Activated T-cell treated with anti-CD3 and anti-CD28 coated beads, Interleukin-2, amount 50 U/mL, for 72 hours (primary cell): ENCODE results near the gene MYO19. TPM values are rescaled to one million over a fixed set of nuclear protein-coding genes. Genes with fewer than 3 reads are reported as not detected.
"Not testable (repeated sequence)": the region's sequence is repeated elsewhere in the genome, so short reads cannot be mapped to it uniquely, and the experiment has no call there.

Experiments used
- ATAC-seq, 2 donors: fragments of 150-1000 bp; cut with Tn5 transposase; replicated peaks in 1 of 2; 2 replicates each; pipeline ENCODE4 v1.10.0; 2021; ENCODE audit warnings: moderate library complexity in 2 of 2, mild to moderate bottlenecking in 1 of 2
- DNase-seq, 2 donors: peaks; one replicate each; pipeline ENCODE4 v3.0.0; 2021 to 2022; ENCODE audit warnings: mixed read lengths in 1 of 2
- H3K27ac Mint-ChIP-seq: one replicate; pipeline ENCODE4 v1.8.0; 2022; ENCODE audit warnings: mild to moderate bottlenecking, moderate library complexity, mixed read lengths
- H3K27me3 Mint-ChIP-seq: one replicate; pipeline ENCODE4 v1.8.0; 2022; ENCODE audit warnings: low read depth, mixed read lengths
- H3K36me3 Mint-ChIP-seq, 2 donors: one replicate each; pipeline ENCODE4 v1.8.0; 2022; ENCODE audit warnings: mixed read lengths in 2 of 2, mild to moderate bottlenecking in 1 of 2; ENCODE audit not compliant: insufficient read depth in 2 of 2
- H3K4me1 Mint-ChIP-seq: one replicate; pipeline ENCODE4 v1.8.0; 2022; ENCODE audit warnings: low read depth, mixed read lengths
- H3K4me3 Mint-ChIP-seq, 2 donors: one replicate each; pipeline ENCODE4 v1.8.0; 2022; ENCODE audit warnings: mild to moderate bottlenecking in 2 of 2, mixed read lengths in 2 of 2, moderate library complexity in 2 of 2
- H3K9me3 Mint-ChIP-seq, 2 donors: one replicate each; pipeline ENCODE4 v1.8.0; 2022; ENCODE audit warnings: mixed read lengths in 2 of 2
- total RNA-seq, 2 donors: library from RNA; stranded (reverse); gene quantifications; one replicate each; pipeline ENCODE4 v1.2.3, GENCODE V29; 2022

MYO19 gene
- total RNA-seq, 2 donors from 2014 or later, result 101 to 118 TPM

- no peak for DNase-seq
- H3K4me3 Mint-ChIP-seq, result peak overlapping the region; percentile 91 to 99
- peaks cover 4 to 5% of the 10 kb centered on the region in 2 donors for H3K36me3 Mint-ChIP-seq
- no peak overlapping the region for H3K27ac Mint-ChIP-seq
- peaks cover 14% of the 10 kb centered on the region for H3K27me3 Mint-ChIP-seq
- no peaks in the 10 kb centered on the region for H3K9me3 Mint-ChIP-seq
- peaks cover 60% of the 10 kb centered on the region for H3K4me1 Mint-ChIP-seq
- no peak for ATAC-seq
These were observed 49.6 kb downstream of the MYO19 start for GRCh38 chr17:36485027-36485426.

- Mint-ChIP-seq H3K4me3 (peak overlapping the region in 1 of 2 donors; percentile 56), H3K4me1 (peaks cover 53% of the 10 kb centered on the region), H3K27me3 (peaks cover 24% of the 10 kb centered on the region)
- not testable (repeated sequence) for H3K36me3 Mint-ChIP-seq, H3K27ac Mint-ChIP-seq, ATAC-seq, H3K9me3 Mint-ChIP-seq, DNase-seq
These were observed 50.6 kb downstream of the MYO19 start for GRCh38 chr17:36484021-36484420.

GRCh38 chr17:36482611-36483504 is 51.8 kb downstream of the MYO19 start:
- Mint-ChIP-seq H3K4me3 (peak overlapping the region; percentile 50 to 67), H3K27ac (no peak overlapping the region), H3K36me3 (peaks cover 2 to 4% of the 10 kb centered on the region in 2 donors), H3K4me1 (peaks cover 43% of the 10 kb centered on the region), H3K9me3 (no peaks in the 10 kb centered on the region), H3K27me3 (peaks cover 25% of the 10 kb centered on the region)
- ATAC-seq, result peak; percentile 73 to 75
- DNase-seq, result peak; percentile 86 to 91

DNA sequence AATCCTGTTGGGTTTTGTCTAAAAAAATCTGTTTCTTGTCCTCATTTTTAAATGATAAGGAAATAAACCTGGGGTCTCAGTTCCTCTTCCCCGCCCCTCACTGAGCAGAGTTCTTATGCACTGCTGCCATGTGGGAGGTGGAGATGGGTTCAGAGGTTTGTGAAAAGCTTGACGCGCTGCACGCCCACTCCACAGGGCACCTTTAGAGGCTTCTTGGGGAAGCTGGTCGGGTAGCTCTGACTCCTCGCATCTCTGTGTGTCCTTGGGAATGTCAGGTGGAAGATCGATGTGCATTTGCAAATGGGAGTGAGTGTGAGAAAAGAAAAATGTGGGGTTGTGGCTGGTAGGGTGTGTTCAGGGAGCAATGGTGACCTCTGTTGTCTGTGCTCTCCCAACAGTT is 52.8 kb downstream of the MYO19 start:
- Mint-ChIP-seq H3K9me3 (no peaks in the 10 kb centered on the region), H3K4me1 (peaks cover 34% of the 10 kb centered on the region), H3K4me3 (peak overlapping the region; percentile 13 to 67), H3K27ac (no peak overlapping the region), H3K27me3 (peaks cover 32% of the 10 kb centered on the region), H3K36me3 (peaks cover 2% of the 10 kb centered on the region in 2 donors)
- DNase-seq, result no peak
- ATAC-seq, result no peak

DNA sequence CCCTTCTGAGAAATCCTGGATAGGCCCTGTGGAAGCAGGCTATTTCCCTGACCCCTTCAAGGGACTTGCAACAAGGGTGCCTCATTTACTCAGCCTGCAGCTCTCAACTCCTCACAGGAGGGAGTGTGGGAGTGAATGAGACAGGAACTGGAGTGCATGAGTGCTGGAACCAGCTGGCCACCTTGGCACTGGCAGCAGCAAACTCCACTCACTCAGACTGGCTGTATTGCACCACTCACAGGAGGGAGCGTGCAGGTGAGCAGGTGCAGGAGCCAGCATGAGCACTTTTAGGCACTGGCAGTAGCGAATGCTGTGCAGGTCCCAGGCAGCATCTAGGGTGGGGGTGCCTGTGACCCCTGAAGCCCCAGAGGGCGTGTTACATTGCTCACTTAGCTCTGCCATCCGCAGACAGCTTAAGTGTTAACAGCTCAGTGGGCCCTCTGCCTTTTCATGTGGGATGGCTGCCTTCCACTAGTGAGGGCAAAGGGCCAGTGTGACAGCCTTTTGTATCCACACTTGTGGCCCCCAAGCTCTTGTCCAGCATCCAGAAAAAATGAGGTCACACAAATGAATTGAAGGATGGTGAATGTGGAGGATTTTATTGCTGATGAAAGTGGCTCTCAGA is 59.2 kb downstream of the MYO19 start:
- no peak for DNase-seq
- Mint-ChIP-seq H3K27ac (no peak overlapping the region), H3K4me1 (no peaks in the 10 kb centered on the region), H3K9me3 (no peaks in the 10 kb centered on the region), H3K36me3 (no peaks in the 10 kb centered on the region), H3K4me3 (no peak overlapping the region), H3K27me3 (peaks cover 44% of the 10 kb centered on the region)
- ATAC-seq, result no peak

- H3K4me1 Mint-ChIP-seq, result no peaks in the 10 kb centered on the region
- H3K4me3 Mint-ChIP-seq, result no peak overlapping the region
- H3K36me3 Mint-ChIP-seq, result no peaks in the 10 kb centered on the region
- DNase-seq (no peak), ATAC-seq (no peak)
- no peak overlapping the region for H3K27ac Mint-ChIP-seq
- H3K9me3 Mint-ChIP-seq, result no peaks in the 10 kb centered on the region
- H3K27me3 Mint-ChIP-seq, result peaks cover 35% of the 10 kb centered on the region
These were observed 60.1 kb downstream of the MYO19 start for GRCh38 chr17:36474571-36474970.

DNA sequence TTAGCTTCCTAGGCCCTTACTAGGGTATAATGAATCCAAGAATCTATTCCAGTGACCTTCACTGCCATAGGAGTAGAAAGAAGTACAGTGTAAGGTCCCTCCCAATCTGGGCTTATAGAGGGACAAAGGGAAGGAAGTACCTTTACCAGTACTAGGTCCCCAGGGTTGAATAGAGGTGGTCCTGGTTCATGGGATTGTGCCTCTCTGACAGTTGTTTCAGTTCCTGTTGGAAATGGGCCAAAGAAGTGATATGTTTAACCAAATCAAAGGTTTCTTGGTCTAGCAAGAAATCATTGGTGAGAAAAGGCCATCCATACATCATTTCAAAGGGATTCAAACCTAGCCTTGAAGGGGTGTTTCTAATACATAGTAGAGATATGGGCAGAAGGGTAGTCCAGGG is 64.2 kb downstream of the MYO19 start:
- H3K9me3 Mint-ChIP-seq, result no peaks in the 10 kb centered on the region
- ATAC-seq (no peak), DNase-seq (no peak)
- no peaks in the 10 kb centered on the region for H3K4me1 Mint-ChIP-seq
- H3K27me3 Mint-ChIP-seq, result peaks cover 39% of the 10 kb centered on the region
- no peak overlapping the region for H3K27ac Mint-ChIP-seq
- no peaks in the 10 kb centered on the region for H3K36me3 Mint-ChIP-seq
- no peak overlapping the region for H3K4me3 Mint-ChIP-seq

GRCh38 chr17:36469733-36470132 is 64.9 kb downstream of the MYO19 start:
- ATAC-seq (no peak), DNase-seq (no peak)
- Mint-ChIP-seq H3K27ac (no peak overlapping the region), H3K4me1 (no peaks in the 10 kb centered on the region), H3K36me3 (no peaks in the 10 kb centered on the region), H3K9me3 (no peaks in the 10 kb centered on the region), H3K4me3 (no peak overlapping the region), H3K27me3 (peaks cover 39% of the 10 kb centered on the region)

- peaks cover 32% of the 10 kb centered on the region for H3K27me3 Mint-ChIP-seq
These were observed 65.6 kb downstream of the MYO19 start for GRCh38 chr17:36468903-36469635.

GRCh38 chr17:36464765-36465088 is 69.9 kb downstream of the MYO19 start:
- Mint-ChIP-seq H3K4me3 (no peak overlapping the region), H3K36me3 (no peaks in the 10 kb centered on the region), H3K4me1 (no peaks in the 10 kb centered on the region), H3K9me3 (no peaks in the 10 kb centered on the region), H3K27me3 (peaks cover 46% of the 10 kb centered on the region), H3K27ac (no peak overlapping the region)
- ATAC-seq (no peak), DNase-seq (no peak)

More at GRCh38 chr17:36468903-36469635, 65.6 kb downstream of the MYO19 start:
- Mint-ChIP-seq H3K4me3 (no peak overlapping the region), H3K9me3 (no peaks in the 10 kb centered on the region), H3K36me3 (no peaks in the 10 kb centered on the region), H3K4me1 (no peaks in the 10 kb centered on the region), H3K27ac (no peak overlapping the region)
- DNase-seq, result no peak
- ATAC-seq, result no peak

- peaks cover 46% of the 10 kb centered on the region for H3K27me3 Mint-ChIP-seq
These were observed 70.5 kb downstream of the MYO19 start for GRCh38 chr17:36463916-36464764.

DNA sequence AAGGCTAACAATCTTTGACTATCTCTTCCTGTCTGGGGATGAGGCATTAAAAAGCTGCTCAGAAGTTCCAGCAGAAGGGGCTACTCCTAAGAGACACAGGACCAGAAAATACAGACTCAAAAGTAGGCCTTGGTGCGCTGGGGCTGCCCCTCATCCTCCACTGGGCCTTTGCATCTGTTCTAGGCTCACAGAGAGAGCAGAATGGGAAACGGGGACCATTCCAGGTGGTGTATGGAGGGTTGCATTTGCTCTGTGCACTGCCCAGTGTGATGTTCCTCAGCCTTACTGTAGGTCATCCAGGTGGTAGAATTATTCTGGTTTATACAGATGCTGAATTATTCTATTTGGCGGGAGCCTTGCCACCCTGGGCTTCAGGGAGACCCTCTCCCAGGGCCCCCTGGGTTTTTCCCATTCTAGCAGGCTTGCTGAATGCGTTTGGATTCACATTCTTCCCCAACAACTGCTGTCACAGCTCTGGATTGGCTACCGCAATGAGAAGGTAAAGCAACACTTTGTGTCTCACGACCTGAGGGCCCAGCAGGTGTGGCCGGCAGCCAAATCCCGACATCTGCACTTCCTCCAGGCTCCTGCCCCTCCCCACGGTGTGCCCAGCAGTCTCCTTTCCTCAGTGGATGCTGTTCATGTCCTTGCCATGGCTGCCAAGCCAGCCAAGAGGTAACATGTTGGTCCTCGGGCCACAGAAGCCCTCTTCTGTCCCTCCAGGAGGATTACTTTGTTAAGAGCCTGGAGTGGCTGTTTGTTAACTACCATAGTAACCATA is 73.1 kb downstream of the MYO19 start:
- no peaks in the 10 kb centered on the region for H3K4me1 Mint-ChIP-seq
- ATAC-seq, result no peak
- no peaks in the 10 kb centered on the region for H3K9me3 Mint-ChIP-seq
- H3K4me3 Mint-ChIP-seq, result no peak overlapping the region
- no peaks in the 10 kb centered on the region for H3K36me3 Mint-ChIP-seq
- H3K27me3 Mint-ChIP-seq, result peaks cover 35% of the 10 kb centered on the region
- H3K27ac Mint-ChIP-seq, result no peak overlapping the region
- no peak for DNase-seq

More at GRCh38 chr17:36463916-36464764, 70.5 kb downstream of the MYO19 start:
- peak; percentile 67 to 71 for DNase-seq
- peak; percentile 92 to 98 for ATAC-seq
- no peaks in the 10 kb centered on the region for H3K9me3 Mint-ChIP-seq
- no peak overlapping the region for H3K4me3 Mint-ChIP-seq
- no peaks in the 10 kb centered on the region for H3K4me1 Mint-ChIP-seq
- no peaks in the 10 kb centered on the region for H3K36me3 Mint-ChIP-seq
- no peak overlapping the region for H3K27ac Mint-ChIP-seq
